Measurements from ENCODE around the gene RPSA.
"Not testable (repeated sequence)": the region's sequence is repeated elsewhere in the genome, so short reads cannot be mapped to it uniquely, and the experiment has no call there.

The RPSA gene

DNA sequence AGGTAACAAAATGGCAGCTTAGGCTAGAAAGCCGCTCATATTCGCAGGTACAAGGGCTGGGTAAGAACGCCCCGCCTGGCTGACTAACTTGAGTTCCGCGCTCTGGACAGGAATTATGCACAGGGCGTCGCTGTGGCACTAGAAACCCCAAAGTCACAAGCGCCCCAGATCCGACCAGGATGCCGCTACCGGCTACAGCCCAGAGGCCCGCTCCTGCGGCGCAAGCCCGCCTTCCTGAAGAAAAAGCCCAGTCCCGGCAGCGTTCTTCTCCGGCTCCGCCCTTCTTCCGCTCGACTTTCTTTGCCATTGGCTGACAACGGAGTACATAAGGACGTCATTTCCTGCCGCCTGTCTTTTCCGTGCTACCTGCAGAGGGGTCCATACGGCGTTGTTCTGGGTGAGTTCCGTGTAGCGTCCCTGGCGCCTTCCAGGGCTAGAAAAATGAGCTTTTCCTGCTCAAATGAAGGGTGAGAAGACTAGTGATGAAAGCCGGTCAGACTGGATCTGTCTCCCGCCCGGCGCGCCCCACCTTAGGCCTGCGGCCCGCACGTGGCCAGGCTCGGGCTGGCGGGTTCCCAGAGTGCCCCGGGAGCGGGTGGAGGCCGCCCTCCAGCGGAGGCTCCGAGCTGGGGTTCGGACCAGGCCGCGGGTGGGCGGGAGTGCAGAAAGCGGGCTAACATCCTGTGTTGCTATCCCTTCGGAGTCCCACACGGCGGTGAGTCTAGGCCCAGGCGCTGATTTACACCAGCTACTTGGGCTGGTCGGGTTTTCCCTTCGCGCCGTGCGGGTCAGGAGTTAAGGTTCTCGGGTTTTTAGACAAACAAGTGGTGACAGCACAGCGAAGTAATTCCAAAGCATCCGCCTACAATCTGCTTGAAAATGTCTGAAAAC lies at the start of gene RPSA:
TSS of gene RPSA (plus strand) at position 353 of the 891 bp plus-strand sequence. CDS start 934 bp downstream, outside the sequence.
- Histone ChIP-seq H3K4me3 (ENCODE audit: low read length) (peak within 1 kb of the TSS; percentile 99), H3K36me3 (ENCODE audit: control insufficient read depth, insufficient read depth, low read length) (peaks cover 13% of the 10 kb centered on the region), H3K27ac (ENCODE audit: low read depth, low read length) (peak within 1 kb of the TSS; percentile 73), H3K9ac (ENCODE audit: low read length) (peak within 1 kb of the TSS; percentile 76), H3K4me1 (ENCODE audit: control insufficient read depth, insufficient read depth, low read length) (peaks cover 8% of the 10 kb centered on the region), H3K27me3 (ENCODE audit: control insufficient read depth, insufficient read depth, low read length) (no peaks in the 10 kb centered on the region)

DNA sequence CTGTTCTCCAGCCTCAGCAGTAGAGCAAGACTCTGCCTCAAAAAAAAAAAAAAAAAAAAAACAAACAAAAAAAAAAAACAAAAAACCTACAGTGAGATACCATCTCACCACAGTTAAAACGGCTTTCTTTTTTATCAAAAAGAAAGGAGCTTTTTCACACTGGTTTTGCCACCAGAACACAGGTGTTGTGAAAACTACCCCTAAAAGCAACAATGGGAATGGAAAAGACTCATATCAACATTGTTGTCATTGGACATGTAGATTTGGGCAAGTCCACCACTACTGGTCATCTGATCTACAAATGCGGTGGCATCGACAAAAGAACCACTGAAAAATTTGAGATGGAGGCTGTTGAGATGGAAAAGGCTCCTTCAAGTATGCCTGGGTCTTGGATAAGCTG lies 48.2 kb upstream of the RPSA start:
- Histone ChIP-seq H3K36me3 (ENCODE audit: control insufficient read depth, insufficient read depth, low read length) (no peaks in the 10 kb centered on the region), H3K27ac (ENCODE audit: low read depth, low read length) (no peak overlapping the region)

DNA sequence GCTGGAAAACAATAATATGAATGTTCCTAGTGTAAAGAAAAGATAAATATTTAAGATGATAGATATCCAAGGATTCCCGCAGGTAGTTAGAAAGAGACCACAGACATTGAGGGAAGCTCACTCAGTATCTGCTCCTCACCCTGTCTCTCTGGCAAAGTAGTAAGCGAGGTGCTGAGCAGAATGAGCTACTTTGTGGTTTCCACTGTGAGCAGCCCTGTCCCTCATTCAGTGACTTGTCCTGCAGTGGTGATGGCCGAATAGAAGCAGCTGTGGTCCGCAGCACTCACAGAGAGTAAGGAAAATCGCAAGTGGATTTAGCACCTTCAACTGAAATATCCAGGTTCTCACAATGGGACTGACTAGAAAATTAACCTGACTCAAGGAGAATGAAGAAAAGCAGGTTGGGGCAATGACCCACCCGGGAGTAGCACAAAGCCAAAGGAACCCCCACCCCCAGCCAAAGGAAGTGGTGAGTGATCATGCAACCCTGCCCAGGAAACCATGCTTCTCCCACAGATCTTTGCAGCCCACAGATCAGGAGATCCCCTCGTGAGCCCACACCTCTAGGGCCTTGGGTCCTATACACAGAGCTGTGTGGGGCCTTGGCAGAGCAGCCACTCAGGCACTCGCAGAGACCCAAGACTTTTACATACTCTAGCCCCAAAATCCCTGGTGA lies 45.1 kb upstream of the RPSA start:
- Histone ChIP-seq H3K36me3 (ENCODE audit: control insufficient read depth, insufficient read depth, low read length) (no peaks in the 10 kb centered on the region), H3K27me3 (ENCODE audit: control insufficient read depth, insufficient read depth, low read length) (no peaks in the 10 kb centered on the region), H3K4me3 (ENCODE audit: low read length) (no peak overlapping the region), H3K27ac (ENCODE audit: low read depth, low read length) (no peak overlapping the region), H3K4me1 (ENCODE audit: control insufficient read depth, insufficient read depth, low read length) (no peaks in the 10 kb centered on the region), H3K9ac (ENCODE audit: low read length) (no peak overlapping the region)

More for the DNA sequence above, 48.2 kb upstream of the RPSA start:
- H3K4me1 ChIP-seq (ENCODE audit: control insufficient read depth, insufficient read depth, low read length) = no peaks in the 10 kb centered on the region
- no peaks in the 10 kb centered on the region for H3K27me3 ChIP-seq (ENCODE audit: control insufficient read depth, insufficient read depth, low read length)
- H3K4me3 ChIP-seq (ENCODE audit: low read length) = no peak overlapping the region
- H3K9ac ChIP-seq (ENCODE audit: low read length) = no peak overlapping the region

DNA sequence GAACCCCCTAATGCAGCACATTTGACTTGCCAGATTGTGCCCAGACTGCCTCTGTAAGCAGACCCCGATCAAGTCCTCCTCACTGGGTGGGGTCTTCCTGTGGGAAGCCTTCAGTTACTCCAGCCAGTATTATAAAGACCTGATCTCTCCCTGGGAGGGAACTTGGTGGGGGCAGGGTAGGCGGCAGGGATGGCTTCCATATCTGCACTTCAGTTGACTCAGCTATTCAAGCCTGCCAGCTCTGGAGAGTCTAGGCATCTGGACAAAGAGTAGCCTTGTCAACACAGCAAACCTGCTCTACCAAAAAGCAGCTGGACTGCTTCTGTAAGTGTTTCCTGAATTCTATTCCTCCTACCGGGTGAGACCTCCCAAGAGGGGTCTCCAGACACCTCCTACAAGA lies 44.3 kb upstream of the RPSA start:
- H3K36me3 ChIP-seq (ENCODE audit: control insufficient read depth, insufficient read depth, low read length) = no peaks in the 10 kb centered on the region
- no peak overlapping the region for H3K27ac ChIP-seq (ENCODE audit: low read depth, low read length)
- no peaks in the 10 kb centered on the region for H3K4me1 ChIP-seq (ENCODE audit: control insufficient read depth, insufficient read depth, low read length)
- H3K27me3 ChIP-seq (ENCODE audit: control insufficient read depth, insufficient read depth, low read length) = no peaks in the 10 kb centered on the region
- no peak overlapping the region for H3K4me3 ChIP-seq (ENCODE audit: low read length)
- no peak overlapping the region for H3K9ac ChIP-seq (ENCODE audit: low read length)

DNA sequence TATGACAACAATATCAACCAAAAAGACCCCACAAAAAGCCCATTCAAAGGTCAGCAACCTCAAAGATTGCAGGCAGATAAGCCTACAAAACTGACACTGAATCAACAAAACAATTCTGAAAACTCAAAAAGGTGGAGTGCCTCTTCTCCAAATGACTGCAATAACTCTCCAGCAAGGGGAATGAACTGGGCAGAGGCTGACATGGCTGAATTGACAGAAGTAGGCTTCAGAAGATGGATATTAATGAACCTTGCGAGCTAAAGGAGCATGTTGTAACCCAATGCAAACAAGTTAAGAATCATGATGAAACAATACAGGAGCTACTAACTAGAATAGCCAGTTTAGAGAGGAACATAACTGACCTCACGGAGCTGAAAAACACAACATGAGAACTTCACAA lies 43.7 kb upstream of the RPSA start:
- Histone ChIP-seq H3K4me1 (ENCODE audit: control insufficient read depth, insufficient read depth, low read length) (no peaks in the 10 kb centered on the region), H3K4me3 (ENCODE audit: low read length) (no peak overlapping the region), H3K27me3 (ENCODE audit: control insufficient read depth, insufficient read depth, low read length) (no peaks in the 10 kb centered on the region), H3K36me3 (ENCODE audit: control insufficient read depth, insufficient read depth, low read length) (no peaks in the 10 kb centered on the region), H3K9ac (ENCODE audit: low read length) (no peak overlapping the region), H3K27ac (ENCODE audit: low read depth, low read length) (no peak overlapping the region)

DNA sequence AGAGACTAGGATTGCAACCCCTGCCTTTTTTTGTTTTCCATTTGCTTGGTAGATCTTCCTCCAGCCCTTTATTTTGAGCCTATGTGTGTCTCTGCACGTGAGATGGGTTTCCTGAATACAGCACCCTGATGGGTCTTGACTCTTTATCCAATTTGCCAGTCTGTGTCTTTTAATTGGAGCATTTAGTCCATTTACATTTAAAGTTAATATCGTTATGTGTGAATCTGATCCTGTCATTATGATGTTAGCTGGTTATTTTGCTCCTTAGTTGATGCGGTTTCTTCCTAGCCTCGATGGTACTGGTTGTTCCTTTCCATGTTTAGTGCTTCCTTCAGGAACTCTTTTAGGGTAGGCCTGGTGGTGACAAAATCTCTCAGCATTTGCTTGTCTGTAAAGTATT lies 36.1 kb upstream of the RPSA start:
- not testable (repeated sequence) for H3K4me3 ChIP-seq (ENCODE audit: low read length); H3K27me3 ChIP-seq (ENCODE audit: control insufficient read depth, insufficient read depth, low read length); H3K36me3 ChIP-seq (ENCODE audit: control insufficient read depth, insufficient read depth, low read length); H3K4me1 ChIP-seq (ENCODE audit: control insufficient read depth, insufficient read depth, low read length); H3K9ac ChIP-seq (ENCODE audit: low read length); H3K27ac ChIP-seq (ENCODE audit: low read depth, low read length)

DNA sequence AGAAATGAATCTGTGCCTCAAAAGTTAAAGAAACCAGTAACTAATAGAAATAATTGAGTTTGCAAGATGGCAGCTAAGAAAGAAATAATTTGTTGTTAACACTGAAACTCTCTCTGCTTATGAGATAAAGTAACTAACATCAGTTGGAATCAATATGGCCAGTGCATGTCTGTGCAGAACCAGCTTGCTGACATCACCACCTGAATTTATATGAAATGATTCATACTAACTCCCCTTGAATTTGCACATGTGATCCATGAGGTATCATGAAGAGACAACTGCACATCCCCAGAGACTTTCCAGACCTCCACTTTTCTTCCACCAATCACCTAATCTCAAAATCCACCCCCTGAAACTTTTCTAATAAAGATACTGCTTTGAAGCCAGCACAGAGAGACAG lies 33.7 kb upstream of the RPSA start:
- Histone ChIP-seq H3K9ac (ENCODE audit: low read length) (no peak overlapping the region), H3K36me3 (ENCODE audit: control insufficient read depth, insufficient read depth, low read length) (no peaks in the 10 kb centered on the region), H3K27ac (ENCODE audit: low read depth, low read length) (no peak overlapping the region), H3K27me3 (ENCODE audit: control insufficient read depth, insufficient read depth, low read length) (no peaks in the 10 kb centered on the region), H3K4me1 (ENCODE audit: control insufficient read depth, insufficient read depth, low read length) (no peaks in the 10 kb centered on the region), H3K4me3 (ENCODE audit: low read length) (no peak overlapping the region)

DNA sequence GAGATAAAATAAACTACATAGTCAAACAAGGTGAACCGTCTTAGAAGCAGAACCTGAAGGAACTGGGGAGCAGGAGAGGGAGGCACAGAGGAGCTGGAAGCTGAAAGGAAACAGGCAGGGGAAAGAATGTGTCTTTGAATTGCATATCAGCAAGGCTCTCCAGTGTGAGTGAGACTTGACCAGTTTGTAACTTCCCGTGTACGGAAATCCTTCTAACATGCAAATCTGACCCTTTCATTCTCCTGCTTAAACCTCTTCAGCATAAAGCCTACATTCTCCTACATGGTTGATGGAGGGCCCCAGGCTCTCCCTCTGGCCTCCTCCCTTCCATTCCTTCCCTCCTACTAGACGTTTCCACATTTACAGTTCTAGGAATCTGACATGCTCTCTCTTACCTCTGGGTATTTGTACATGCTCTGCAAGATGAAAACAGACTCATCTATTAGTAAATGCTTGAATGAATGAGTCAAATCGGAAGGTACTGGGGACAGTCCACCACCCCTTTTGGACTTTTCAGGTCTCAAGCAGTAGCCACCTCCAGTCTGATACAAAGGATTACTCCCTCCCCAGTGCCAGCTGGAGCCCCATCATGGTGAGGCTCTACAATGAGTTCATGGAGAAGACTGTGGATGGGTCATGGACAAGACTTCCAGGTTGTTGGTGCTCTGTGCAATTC lies 29.4 kb upstream of the RPSA start:
- Histone ChIP-seq H3K4me1 (ENCODE audit: control insufficient read depth, insufficient read depth, low read length) (no peaks in the 10 kb centered on the region), H3K9ac (ENCODE audit: low read length) (no peak overlapping the region), H3K27ac (ENCODE audit: low read depth, low read length) (no peak overlapping the region), H3K27me3 (ENCODE audit: control insufficient read depth, insufficient read depth, low read length) (no peaks in the 10 kb centered on the region), H3K36me3 (ENCODE audit: control insufficient read depth, insufficient read depth, low read length) (no peaks in the 10 kb centered on the region), H3K4me3 (ENCODE audit: low read length) (no peak overlapping the region)

DNA sequence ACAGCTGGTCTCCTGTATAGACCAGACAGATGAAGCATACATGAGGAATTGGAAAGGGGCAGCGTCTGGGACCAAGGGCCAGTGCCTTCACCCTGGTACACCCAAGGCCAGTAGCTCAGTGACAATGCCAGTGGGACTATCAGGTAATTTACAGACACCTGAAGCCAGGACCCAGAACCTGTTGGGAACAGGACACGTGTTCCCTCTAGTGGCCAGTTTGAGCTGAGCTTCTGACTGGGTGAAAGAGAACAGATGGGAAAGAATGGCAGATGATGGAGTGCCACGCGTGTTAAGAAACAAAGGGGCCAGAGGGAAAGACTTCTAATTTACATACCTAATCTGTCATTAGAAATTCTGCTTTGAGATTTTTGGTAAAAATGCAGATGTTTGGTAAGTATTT lies 28.4 kb upstream of the RPSA start:
- Histone ChIP-seq H3K36me3 (ENCODE audit: control insufficient read depth, insufficient read depth, low read length) (no peaks in the 10 kb centered on the region), H3K4me1 (ENCODE audit: control insufficient read depth, insufficient read depth, low read length) (no peaks in the 10 kb centered on the region), H3K27me3 (ENCODE audit: control insufficient read depth, insufficient read depth, low read length) (no peaks in the 10 kb centered on the region), H3K27ac (ENCODE audit: low read depth, low read length) (no peak overlapping the region), H3K9ac (ENCODE audit: low read length) (no peak overlapping the region), H3K4me3 (ENCODE audit: low read length) (no peak overlapping the region)

DNA sequence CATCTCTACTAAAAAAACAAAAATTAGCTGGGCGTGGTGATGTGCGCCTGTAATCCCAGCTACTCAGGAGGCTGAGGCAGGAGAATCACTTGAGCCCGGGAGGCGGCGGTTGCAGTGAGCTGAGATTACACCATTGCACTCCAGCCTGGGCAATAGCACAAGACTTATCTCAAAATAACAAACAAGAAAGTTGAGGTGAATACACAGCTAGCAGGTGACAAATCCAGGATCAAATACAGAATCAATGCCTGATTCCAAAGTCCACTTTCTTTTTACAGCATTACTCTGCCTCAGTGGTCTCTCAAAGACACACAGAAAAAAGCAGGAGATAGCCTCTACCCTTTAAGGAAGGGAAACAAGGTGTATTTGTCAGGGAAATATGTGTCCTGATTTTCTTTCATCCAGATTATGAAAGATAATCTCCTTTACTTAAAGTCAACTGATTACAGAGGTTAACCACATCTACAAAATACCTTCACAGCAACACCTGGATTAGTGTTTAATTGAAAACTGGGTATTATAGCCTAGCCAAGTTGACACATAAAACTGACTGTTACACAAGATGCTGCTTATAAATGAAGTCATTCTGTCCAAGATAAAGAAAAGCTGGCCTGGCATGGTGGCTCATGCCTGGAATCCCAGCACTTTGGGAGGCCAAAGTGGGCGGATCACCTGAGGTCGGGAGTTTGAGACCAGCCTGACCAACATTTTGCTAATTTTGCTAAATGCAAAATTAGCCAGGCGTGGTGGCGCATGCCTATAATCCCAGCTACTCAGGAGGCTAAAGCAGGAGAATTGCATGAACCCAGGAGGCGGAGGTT lies 27.4 kb upstream of the RPSA start:
- H3K4me1 ChIP-seq (ENCODE audit: control insufficient read depth, insufficient read depth, low read length) = no peaks in the 10 kb centered on the region
- H3K36me3 ChIP-seq (ENCODE audit: control insufficient read depth, insufficient read depth, low read length) = no peaks in the 10 kb centered on the region
- H3K4me3 ChIP-seq (ENCODE audit: low read length) = no peak overlapping the region
- no peak overlapping the region for H3K9ac ChIP-seq (ENCODE audit: low read length)
- no peak overlapping the region for H3K27ac ChIP-seq (ENCODE audit: low read depth, low read length)
- H3K27me3 ChIP-seq (ENCODE audit: control insufficient read depth, insufficient read depth, low read length) = no peaks in the 10 kb centered on the region

DNA sequence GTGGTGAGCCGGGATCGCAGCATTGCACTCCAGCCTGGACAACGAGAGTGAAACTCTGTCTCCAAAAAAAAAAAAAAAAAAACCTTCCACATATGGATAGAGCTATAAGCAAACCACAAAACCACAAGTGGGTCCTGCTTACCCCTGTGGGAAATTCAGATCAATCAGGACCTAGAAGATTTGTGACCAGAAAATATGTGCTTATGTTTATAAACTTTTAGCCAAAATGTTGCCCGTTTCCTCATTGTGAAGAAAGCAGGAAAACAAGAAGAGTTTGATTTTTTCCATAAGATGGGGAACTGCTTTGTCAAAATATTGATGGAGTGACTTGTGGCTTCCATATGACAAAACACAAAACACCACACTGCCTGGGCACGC lies 26.8 kb upstream of the RPSA start:
- H3K4me3 ChIP-seq (ENCODE audit: low read length) = no peak overlapping the region
- H3K36me3 ChIP-seq (ENCODE audit: control insufficient read depth, insufficient read depth, low read length) = no peaks in the 10 kb centered on the region
- H3K4me1 ChIP-seq (ENCODE audit: control insufficient read depth, insufficient read depth, low read length) = no peaks in the 10 kb centered on the region
- no peaks in the 10 kb centered on the region for H3K27me3 ChIP-seq (ENCODE audit: control insufficient read depth, insufficient read depth, low read length)
- no peak overlapping the region for H3K27ac ChIP-seq (ENCODE audit: low read depth, low read length)
- H3K9ac ChIP-seq (ENCODE audit: low read length) = no peak overlapping the region

DNA sequence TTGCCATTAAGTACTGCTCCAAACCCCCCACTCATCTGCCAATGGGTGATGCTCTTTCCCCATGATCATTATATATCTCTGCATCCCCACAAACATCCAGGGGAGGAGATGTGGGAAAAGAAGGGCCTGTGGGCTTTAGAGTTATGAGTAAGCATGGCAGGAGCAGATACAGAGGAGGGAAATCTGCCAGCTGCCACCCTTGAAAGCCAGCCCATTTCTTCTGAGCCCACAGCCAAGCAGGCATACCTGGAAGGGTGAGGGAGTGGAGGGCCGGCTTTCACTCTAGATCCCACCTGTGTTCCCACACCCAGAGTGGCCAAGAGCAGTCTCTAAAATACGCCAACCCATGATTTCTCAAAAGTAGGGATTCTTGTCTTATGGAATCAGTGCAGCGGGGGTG lies 25.1 kb upstream of the RPSA start:
- no peaks in the 10 kb centered on the region for H3K27me3 ChIP-seq (ENCODE audit: control insufficient read depth, insufficient read depth, low read length)
- no peak overlapping the region for H3K9ac ChIP-seq (ENCODE audit: low read length)
- no peak overlapping the region for H3K27ac ChIP-seq (ENCODE audit: low read depth, low read length)
- H3K4me1 ChIP-seq (ENCODE audit: control insufficient read depth, insufficient read depth, low read length) = peaks cover 4% of the 10 kb centered on the region
- no peaks in the 10 kb centered on the region for H3K36me3 ChIP-seq (ENCODE audit: control insufficient read depth, insufficient read depth, low read length)
- H3K4me3 ChIP-seq (ENCODE audit: low read length) = no peak overlapping the region

All from rectal smooth muscle tissue (tissue), 1 donor.